ENCODE data around the gene TBX15. TPM values are rescaled to one million over a fixed set of nuclear protein-coding genes. Genes with fewer than 3 reads are reported as not detected.

Gene TBX15
- total and polyA plus RNA-seq, 3 donors from 2014 or later: 0.63 to 1.5 (median 0.74) TPM

DNA sequence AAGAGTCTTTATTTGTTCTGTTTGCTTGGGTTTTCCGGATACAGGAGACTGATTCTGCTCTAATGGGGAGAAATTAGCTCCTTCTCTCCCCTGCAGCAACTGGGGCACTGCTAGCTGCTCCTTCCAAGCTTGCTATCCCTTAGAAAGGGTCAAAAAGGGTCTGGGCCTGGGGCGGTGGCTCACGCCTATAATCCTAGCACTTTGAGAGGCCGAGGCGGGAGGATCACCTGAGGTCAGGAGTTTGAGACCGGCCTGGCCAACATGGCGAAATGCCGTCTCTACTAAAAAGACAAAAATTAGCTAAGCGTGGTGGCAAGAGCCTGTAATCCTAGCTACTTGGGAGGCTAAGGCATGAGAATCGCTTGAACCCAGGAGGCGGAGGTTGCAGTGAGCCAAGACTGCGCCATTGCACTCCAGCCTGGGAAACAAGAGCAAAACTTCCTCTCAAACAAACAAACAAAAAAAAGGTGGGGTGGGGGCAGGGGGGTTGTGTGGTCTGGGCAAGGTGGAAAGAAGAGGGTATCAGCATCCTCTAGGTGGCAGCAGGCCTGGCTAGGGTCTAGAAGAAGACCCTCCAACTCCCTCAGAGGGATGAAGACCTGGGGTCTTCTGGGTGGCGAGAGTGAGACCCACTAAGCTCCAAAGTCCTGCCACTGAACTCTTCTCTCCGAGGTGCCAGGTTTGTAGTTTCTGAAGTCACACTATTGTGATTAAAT, 15.4 kb upstream of the TBX15 start:
- TF ChIP-seq, protein P1, sequence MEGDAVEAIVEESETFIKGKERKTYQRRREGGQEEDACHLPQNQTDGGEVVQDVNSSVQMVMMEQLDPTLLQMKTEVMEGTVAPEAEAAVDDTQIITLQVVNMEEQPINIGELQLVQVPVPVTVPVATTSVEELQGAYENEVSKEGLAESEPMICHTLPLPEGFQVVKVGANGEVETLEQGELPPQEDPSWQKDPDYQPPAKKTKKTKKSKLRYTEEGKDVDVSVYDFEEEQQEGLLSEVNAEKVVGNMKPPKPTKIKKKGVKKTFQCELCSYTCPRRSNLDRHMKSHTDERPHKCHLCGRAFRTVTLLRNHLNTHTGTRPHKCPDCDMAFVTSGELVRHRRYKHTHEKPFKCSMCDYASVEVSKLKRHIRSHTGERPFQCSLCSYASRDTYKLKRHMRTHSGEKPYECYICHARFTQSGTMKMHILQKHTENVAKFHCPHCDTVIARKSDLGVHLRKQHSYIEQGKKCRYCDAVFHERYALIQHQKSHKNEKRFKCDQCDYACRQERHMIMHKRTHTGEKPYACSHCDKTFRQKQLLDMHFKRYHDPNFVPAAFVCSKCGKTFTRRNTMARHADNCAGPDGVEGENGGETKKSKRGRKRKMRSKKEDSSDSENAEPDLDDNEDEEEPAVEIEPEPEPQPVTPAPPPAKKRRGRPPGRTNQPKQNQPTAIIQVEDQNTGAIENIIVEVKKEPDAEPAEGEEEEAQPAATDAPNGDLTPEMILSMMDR (IDR thresholded peaks at IDR 0.05): no peak
- no peak for TF ChIP-seq POLR2A (IDR thresholded peaks at IDR 0.05)
- Histone ChIP-seq H3K9me3 (no peaks in the 10 kb centered on the region), H3K4me3 (no peak overlapping the region), H3K27ac (no peak overlapping the region), H3K27me3 (no peaks in the 10 kb centered on the region), H3K36me3 (ENCODE audit: low read depth, missing control alignments) (no peaks in the 10 kb centered on the region), H3K4me1 (peaks cover 16% of the 10 kb centered on the region)
- 66 to 77% methylated on average over 14 of the region's 14 CpGs for WGBS, 2 donors
- intact Hi-C loops (cut with DNase I; ENCODE audit: low total_unique reads): no loop called here
- DNase-seq: no peak

- intact Hi-C loops (cut with DNase I; ENCODE audit: low total_unique reads): no loop called here
- no peaks in the 10 kb centered on the region for H3K36me3 ChIP-seq (ENCODE audit: low read depth, missing control alignments)
- 18 to 22% methylated on average over 16 of the region's 16 CpGs for WGBS, 2 donors
- no peak overlapping the region for H3K4me3 ChIP-seq
- no peak for TF ChIP-seq POLR2A (IDR thresholded peaks at IDR 0.05)
- TF ChIP-seq, protein P1 (IDR thresholded peaks at IDR 0.05): no peak
- no peak for DNase-seq
- peaks cover 5% of the 10 kb centered on the region for H3K4me1 ChIP-seq
- no peaks in the 10 kb centered on the region for H3K27me3 ChIP-seq
- H3K27ac ChIP-seq: no peak overlapping the region
- H3K9me3 ChIP-seq: no peaks in the 10 kb centered on the region
These were observed 14.0 kb upstream of the TBX15 start for GRCh38 chr1:119002028-119002686.

- Histone ChIP-seq H3K27ac (no peak overlapping the region), H3K36me3 (ENCODE audit: low read depth, missing control alignments) (no peaks in the 10 kb centered on the region), H3K4me1 (no peaks in the 10 kb centered on the region), H3K9me3 (no peaks in the 10 kb centered on the region), H3K27me3 (no peaks in the 10 kb centered on the region), H3K4me3 (peak overlapping the region; percentile 3 to 24)
- intact Hi-C loops (cut with DNase I; ENCODE audit: low total_unique reads): no loop called here
- 1 to 2% methylated on average over 26 to 49 of the region's 49 CpGs for WGBS, 2 donors
- no peak for TF ChIP-seq POLR2A (IDR thresholded peaks at IDR 0.05)
- no peak for DNase-seq
These were observed 13.3 kb upstream of the TBX15 start for GRCh38 chr1:119001181-119002027.

- 5% methylated on average over 25 to 42 of the region's 44 CpGs for WGBS, 2 donors
- Histone ChIP-seq H3K27me3 (no peaks in the 10 kb centered on the region), H3K27ac (no peak overlapping the region), H3K4me3 (peak overlapping the region; percentile 3 to 24), H3K36me3 (ENCODE audit: low read depth, missing control alignments) (no peaks in the 10 kb centered on the region), H3K4me1 (no peaks in the 10 kb centered on the region), H3K9me3 (no peaks in the 10 kb centered on the region)
- intact Hi-C loops (cut with DNase I; ENCODE audit: low total_unique reads): no loop called here
- no peak for DNase-seq
- TF ChIP-seq POLR2A (IDR thresholded peaks at IDR 0.05): no peak
- TF ChIP-seq, protein P1 (IDR thresholded peaks at IDR 0.05): no peak
These were observed 12.4 kb upstream of the TBX15 start for GRCh38 chr1:119000371-119001180.
